ENCODE results near the gene TLR7.

DNA sequence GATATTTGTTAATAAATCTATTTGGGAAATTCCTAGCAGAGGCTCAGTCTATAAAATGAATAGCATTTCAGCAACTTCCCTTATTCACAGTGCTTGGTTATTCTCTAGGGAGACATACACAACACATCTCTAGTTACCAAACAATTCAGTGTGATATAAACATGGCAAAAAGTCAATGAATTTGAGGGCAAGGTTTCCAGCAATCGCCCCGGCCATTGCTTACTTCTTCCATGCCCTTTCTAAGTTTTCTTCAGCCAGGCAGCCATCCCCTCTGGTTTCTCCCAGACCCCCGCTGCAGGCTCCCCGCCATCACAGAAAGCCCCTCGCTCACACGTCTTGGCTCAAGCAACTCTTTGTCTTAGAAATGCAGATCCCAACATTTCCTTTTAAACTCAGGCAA lies 4.4 kb downstream of the TLR7 start:
- TF ChIP-seq ASH2L (IDR thresholded peaks at IDR 0.05; ENCODE audit: borderline replicate concordance, low read depth) = no peak
- TF ChIP-seq RFX5 (IDR thresholded peaks at IDR 0.05; ENCODE audit: low read depth, low read length) = no peak
- no peak for TF ChIP-seq EZH2 (IDR thresholded peaks at IDR 0.05; ENCODE audit: borderline replicate concordance, control insufficient read depth, low read depth, low read length)
- no peak for TF ChIP-seq SIN3A (IDR thresholded peaks at IDR 0.05; ENCODE audit: low read depth, low read length)
- no peak for TF ChIP-seq NFYA (IDR thresholded peaks at IDR 0.05; ENCODE audit: borderline replicate concordance, low read depth, low read length)
- no peak for TF ChIP-seq CREM (IDR thresholded peaks at IDR 0.05; ENCODE audit: low read depth)
- TF ChIP-seq BHLHE40 (IDR thresholded peaks at IDR 0.05; ENCODE audit: borderline replicate concordance in 1 of 2, low read depth in 2 of 2, low read length in 1 of 2) = no peak
- no peak for TF ChIP-seq POLR2A (IDR thresholded peaks at IDR 0.05; ENCODE audit: low read depth, low read length)
- TF ChIP-seq RAD21 (IDR thresholded peaks at IDR 0.05; ENCODE audit: insufficient read depth, low read depth, low read length) = no peak
- no peak for TF ChIP-seq CREB1 (IDR thresholded peaks at IDR 0.05; ENCODE audit: low read depth)
- TF ChIP-seq TCF7 (IDR thresholded peaks at IDR 0.05; ENCODE audit: borderline replicate concordance) = no peak

Measured in GM12878 (cell line).